Kidney (tissue), 14 donors: Measurements from ENCODE around the gene WWOX. TPM values are rescaled to one million over a fixed set of nuclear protein-coding genes. Genes with fewer than 3 reads are reported as not detected.
A peak's percentile ranks its signal among the peaks of the same experiment; 100 is the strongest.

Experiments used
- DNase-seq, 5 donors: peaks; one replicate each; pipeline ENCODE4 v3.0.0-alpha.2; 2013 to 2020
- FAIRE-seq: peaks from 2 replicates; lab custom pipeline; 2012; peaks lifted over from hg19 to GRCh38; lab: Jason Lieb, UNC
- H3K27ac ChIP-seq, 2 donors: one replicate each; pipeline ENCODE4 v1.7.0; 2013; ENCODE audit warnings: low read depth in 2 of 2, low read length in 2 of 2, inconsistent platforms in 1 of 2
- H3K27me3 ChIP-seq: one replicate; pipeline ENCODE4 v1.7.1; 2013; ENCODE audit warnings: low read length, inconsistent platforms; ENCODE audit not compliant: control insufficient read depth, insufficient read depth
- H3K36me3 ChIP-seq, 3 donors: one replicate each; pipeline versions ENCODE4 v1.7.0 to v1.7.1; 2013; ENCODE audit warnings: low read length in 3 of 3, control low read depth in 1 of 3, inconsistent platforms in 1 of 3; ENCODE audit not compliant: insufficient read depth in 3 of 3, control insufficient read depth in 2 of 3
- H3K4me1 ChIP-seq, 3 donors: one replicate each; pipeline versions ENCODE4 v1.7.0 to v1.7.1; 2013; ENCODE audit warnings: low read length in 3 of 3, inconsistent platforms in 1 of 3, low read depth in 1 of 3; ENCODE audit not compliant: control insufficient read depth in 2 of 3, insufficient read depth in 2 of 3
- H3K4me3 ChIP-seq, 3 donors: one replicate each; pipeline versions ENCODE4 v1.7.0 to v1.8.1; 2013; ENCODE audit warnings: low read length in 3 of 3, control low read depth in 1 of 3, inconsistent platforms in 1 of 3
- H3K9ac ChIP-seq, 3 donors: one replicate each; pipeline versions ENCODE4 v1.7.0 to v1.7.1; 2013; ENCODE audit warnings: low read length in 3 of 3, control low read depth in 1 of 3, inconsistent platforms in 1 of 3
- H3K9me3 ChIP-seq, 3 donors: one replicate each; pipeline versions ENCODE4 v1.7.0 to v1.7.1; 2013; ENCODE audit warnings: low read length in 3 of 3, control low read depth in 1 of 3, inconsistent platforms in 1 of 3; ENCODE audit not compliant: control insufficient read depth in 2 of 3, insufficient read depth in 1 of 3
- CTCF ChIP-seq: IDR thresholded peaks from 3 replicates; pipeline ENCODE4 v1.5.1; 2012; ENCODE audit warnings: mild to moderate bottlenecking, moderate library complexity, borderline replicate concordance; ENCODE audit not compliant: insufficient read depth; ENCODE audit errors: extremely low read depth
- intact Hi-C: fragments of 100-400 bp; cut with DNase I; formaldehyde crosslinking; loops from one replicate; pipeline ENCODE4 v1.11.1; 2022
- polyA plus RNA-seq: library from polyadenylated mRNA; stranded (reverse); fragments of 350-450 nt; fragmentation: Illumina TruSeq; extraction: RNeasy Lipid Tissue Mini Kit (QIAGEN cat#74804); gene quantifications from one replicate; pipeline ENCODE4 v1.2.3, GENCODE V29; 2014; ENCODE audit warnings: low read depth, low replicate concordance; ENCODE audit not compliant: insufficient read depth
- total RNA-seq: library from RNA; stranded (reverse); fragmentation: NEBNext Ultra II Directional; extraction: Animal tissue kit (Norgen Biotek cat#: 25700); gene quantifications from one replicate; pipeline ENCODE4 v1.2.1, GENCODE V29; 2021
- donor health status: control.
- donor health status: control.
- donor health status: control.
- donor health status: control.
- donor health status: control.
- donor health status: DM: yes; HTN: yes; CAD: no.
- donor health status: Normal renal cell carcinoma (clear cell type).

The WWOX gene
- total and polyA plus RNA-seq, 2 donors from 2014 or later: 22.5 to 30.3 TPM

GRCh38 chr16:79113826-79114225 lies 1014.4 kb downstream of the WWOX start:
- no peak for TF ChIP-seq CTCF
- no peak overlapping the region for H3K4me3 ChIP-seq

GRCh38 chr16:79114759-79115158 lies 1015.3 kb downstream of the WWOX start:
- H3K4me3 ChIP-seq: no peak overlapping the region
- DNase-seq (no peak), FAIRE-seq (no peak)
- intact Hi-C loops: no loop called here
- no peaks in the 10 kb centered on the region for H3K36me3 ChIP-seq
- no peak for TF ChIP-seq CTCF
- H3K27ac ChIP-seq: no peak overlapping the region
- peaks cover 0 to 4% (median 4%) of the 10 kb centered on the region in 3 donors for H3K9me3 ChIP-seq
- no peaks in the 10 kb centered on the region for H3K27me3 ChIP-seq
- no peak overlapping the region for H3K9ac ChIP-seq
- no peaks in the 10 kb centered on the region for H3K4me1 ChIP-seq

More at GRCh38 chr16:79113826-79114225, 1014.4 kb downstream of the WWOX start:
- intact Hi-C loops: no loop called here
- no peak overlapping the region for H3K27ac ChIP-seq
- H3K4me1 ChIP-seq: no peaks in the 10 kb centered on the region
- no peak for DNase-seq
- no peak overlapping the region for H3K9ac ChIP-seq
- FAIRE-seq: no peak
- H3K36me3 ChIP-seq: no peaks in the 10 kb centered on the region
- no peaks in the 10 kb centered on the region for H3K27me3 ChIP-seq
- H3K9me3 ChIP-seq: peaks cover 0 to 4% (median 4%) of the 10 kb centered on the region in 3 donors

GRCh38 chr16:79121906-79122305 lies 1022.5 kb downstream of the WWOX start:
- TF ChIP-seq CTCF: no peak
- no peak overlapping the region for H3K4me3 ChIP-seq
- H3K36me3 ChIP-seq: no peaks in the 10 kb centered on the region
- H3K9ac ChIP-seq: no peak overlapping the region
- intact Hi-C loops: no loop called here
- peaks cover 0 to 4% (median 4%) of the 10 kb centered on the region in 3 donors for H3K9me3 ChIP-seq
- FAIRE-seq: no peak
- H3K27me3 ChIP-seq: no peaks in the 10 kb centered on the region
- no peaks in the 10 kb centered on the region for H3K4me1 ChIP-seq
- H3K27ac ChIP-seq: no peak overlapping the region
- DNase-seq: peak in 4 of 5 donors; percentile 51 to 75 (median 64)

GRCh38 chr16:79122343-79122742 lies 1022.9 kb downstream of the WWOX start:
- Histone ChIP-seq H3K4me3 (no peak overlapping the region), H3K4me1 (no peaks in the 10 kb centered on the region), H3K9me3 (peaks cover 0 to 2% (median under 1%) of the 10 kb centered on the region in 3 donors), H3K27ac (no peak overlapping the region), H3K27me3 (no peaks in the 10 kb centered on the region), H3K36me3 (no peaks in the 10 kb centered on the region), H3K9ac (no peak overlapping the region)
- TF ChIP-seq CTCF: no peak
- intact Hi-C loops: no loop called here
- no peak for DNase-seq
- no peak for FAIRE-seq
